ENCODE results near the gene PROSER2.

DNA sequence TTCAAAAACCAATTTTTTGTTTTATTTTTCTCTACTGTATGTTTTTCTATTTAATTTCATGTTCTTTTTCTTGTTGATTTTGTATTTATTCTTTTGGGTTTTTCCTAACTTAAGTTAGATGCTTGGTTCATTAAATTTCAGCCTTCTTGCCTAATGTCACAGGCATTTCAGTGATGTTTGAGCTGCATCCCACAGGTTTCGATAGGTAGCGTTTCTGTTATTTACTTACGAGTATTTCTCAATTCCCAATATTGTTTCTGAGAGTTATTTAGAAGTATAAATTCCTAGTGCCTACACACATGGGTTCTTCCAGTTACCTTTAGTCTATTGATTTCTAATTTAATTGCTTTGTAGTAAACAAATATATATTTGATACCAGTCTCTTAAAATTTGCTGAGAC lies 18.2 kb downstream of the PROSER2 start:
- TF ChIP-seq FOS (IDR thresholded peaks at IDR 0.05; ENCODE audit: extremely low read depth, insufficient read length) (no peak), JUND (IDR thresholded peaks at IDR 0.05; ENCODE audit: borderline replicate concordance, low read depth, low read length) (no peak), JUND (tag; IDR thresholded peaks at IDR 0.05; ENCODE audit: borderline replicate concordance, low read depth, low read length) (no peak), POLR2A (conservative IDR thresholded peaks at IDR 0.05) (no peak), RNF2 (IDR thresholded peaks at IDR 0.05) (no peak), TAF1 (IDR thresholded peaks at IDR 0.05; ENCODE audit: control insufficient read depth, extremely low read depth, insufficient read depth, low read length, severe bottlenecking) (no peak), ASH1L (IDR thresholded peaks at IDR 0.05; ENCODE audit: borderline replicate concordance, low read depth, partially characterized antibody) (no peak), ZNF780A (CRISPR knock-in tag; IDR thresholded peaks at IDR 0.05) (no peak)
- TF ChIP-seq, protein P1, sequence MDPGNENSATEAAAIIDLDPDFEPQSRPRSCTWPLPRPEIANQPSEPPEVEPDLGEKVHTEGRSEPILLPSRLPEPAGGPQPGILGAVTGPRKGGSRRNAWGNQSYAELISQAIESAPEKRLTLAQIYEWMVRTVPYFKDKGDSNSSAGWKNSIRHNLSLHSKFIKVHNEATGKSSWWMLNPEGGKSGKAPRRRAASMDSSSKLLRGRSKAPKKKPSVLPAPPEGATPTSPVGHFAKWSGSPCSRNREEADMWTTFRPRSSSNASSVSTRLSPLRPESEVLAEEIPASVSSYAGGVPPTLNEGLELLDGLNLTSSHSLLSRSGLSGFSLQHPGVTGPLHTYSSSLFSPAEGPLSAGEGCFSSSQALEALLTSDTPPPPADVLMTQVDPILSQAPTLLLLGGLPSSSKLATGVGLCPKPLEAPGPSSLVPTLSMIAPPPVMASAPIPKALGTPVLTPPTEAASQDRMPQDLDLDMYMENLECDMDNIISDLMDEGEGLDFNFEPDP (CRISPR knock-in tag; IDR thresholded peaks at IDR 0.05) = no peak
- TF ChIP-seq, protein P2, sequence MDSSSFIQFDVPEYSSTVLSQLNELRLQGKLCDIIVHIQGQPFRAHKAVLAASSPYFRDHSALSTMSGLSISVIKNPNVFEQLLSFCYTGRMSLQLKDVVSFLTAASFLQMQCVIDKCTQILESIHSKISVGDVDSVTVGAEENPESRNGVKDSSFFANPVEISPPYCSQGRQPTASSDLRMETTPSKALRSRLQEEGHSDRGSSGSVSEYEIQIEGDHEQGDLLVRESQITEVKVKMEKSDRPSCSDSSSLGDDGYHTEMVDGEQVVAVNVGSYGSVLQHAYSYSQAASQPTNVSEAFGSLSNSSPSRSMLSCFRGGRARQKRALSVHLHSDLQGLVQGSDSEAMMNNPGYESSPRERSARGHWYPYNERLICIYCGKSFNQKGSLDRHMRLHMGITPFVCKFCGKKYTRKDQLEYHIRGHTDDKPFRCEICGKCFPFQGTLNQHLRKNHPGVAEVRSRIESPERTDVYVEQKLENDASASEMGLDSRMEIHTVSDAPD (CRISPR knock-in tag; IDR thresholded peaks at IDR 0.05) = no peak
